ENCODE measurements around the gene SPIN1.
"Not testable (repeated sequence)": the region's sequence is repeated elsewhere in the genome, so short reads cannot be mapped to it uniquely, and the experiment has no call there.

The SPIN1 gene

DNA sequence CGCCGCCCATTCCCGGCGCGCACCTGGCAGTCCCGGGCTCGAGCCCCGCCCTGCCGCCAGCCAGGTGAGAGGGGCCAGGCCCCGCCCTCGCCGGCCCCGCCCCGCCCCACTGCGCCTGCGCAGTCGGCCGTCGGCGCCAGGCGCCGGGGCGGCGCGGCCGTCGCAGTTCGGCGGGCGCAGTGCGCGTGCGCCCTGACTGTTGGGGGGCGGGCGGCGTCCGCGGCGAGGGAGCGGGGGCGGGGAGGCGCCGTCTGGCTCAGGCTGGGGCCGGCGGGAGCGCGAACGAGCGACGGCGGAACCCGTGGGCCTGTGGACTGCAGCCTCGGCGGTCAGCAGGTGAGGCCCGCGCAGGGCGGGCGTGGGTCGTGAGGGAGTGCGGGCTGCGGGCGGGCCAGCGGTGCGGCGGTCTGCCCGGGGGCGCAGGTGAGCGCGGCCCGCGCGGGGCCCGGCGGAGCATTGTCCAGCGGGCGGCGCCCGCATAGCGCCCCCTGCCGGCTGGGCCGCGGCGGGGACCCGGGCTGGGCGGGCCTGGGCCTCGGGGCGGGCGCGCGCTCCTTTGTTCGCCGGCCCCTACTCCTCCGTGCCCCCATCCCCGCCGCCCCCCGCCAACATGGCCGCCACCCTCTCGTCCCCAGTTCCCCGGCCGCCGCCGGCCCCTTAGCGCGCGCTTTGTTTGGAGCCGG, at the start of gene SPIN1:
SPIN1 (plus strand) TSS at position 242 of the 683 bp plus-strand sequence. CDS start 38,096 bp downstream, outside the sequence.
- peak; percentile 61 to 85 (median 73) for DNase-seq (ENCODE audit: low read depth in 3 of 3)

DNA sequence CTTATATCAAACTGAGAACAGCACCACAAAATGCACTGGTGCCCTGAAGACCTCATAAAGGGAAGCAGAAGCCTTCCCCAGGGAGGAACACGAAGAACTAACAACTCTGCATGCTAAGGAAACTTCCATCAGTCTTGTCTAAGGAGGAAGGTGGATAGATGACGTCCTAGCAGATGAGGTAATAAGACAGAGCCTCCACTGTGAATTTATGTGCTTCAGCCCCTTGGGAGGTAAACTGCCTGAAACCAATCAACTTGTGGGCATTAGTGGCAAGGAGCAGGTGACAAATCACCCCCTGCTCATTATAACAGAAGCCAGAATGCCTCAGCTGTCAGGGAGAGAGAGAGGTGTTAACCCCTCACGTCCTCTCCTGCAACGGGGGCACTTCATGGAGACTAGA, 48.9 kb upstream of the SPIN1 start:
- DNase-seq (ENCODE audit: low read depth in 3 of 3) = no peak

DNA sequence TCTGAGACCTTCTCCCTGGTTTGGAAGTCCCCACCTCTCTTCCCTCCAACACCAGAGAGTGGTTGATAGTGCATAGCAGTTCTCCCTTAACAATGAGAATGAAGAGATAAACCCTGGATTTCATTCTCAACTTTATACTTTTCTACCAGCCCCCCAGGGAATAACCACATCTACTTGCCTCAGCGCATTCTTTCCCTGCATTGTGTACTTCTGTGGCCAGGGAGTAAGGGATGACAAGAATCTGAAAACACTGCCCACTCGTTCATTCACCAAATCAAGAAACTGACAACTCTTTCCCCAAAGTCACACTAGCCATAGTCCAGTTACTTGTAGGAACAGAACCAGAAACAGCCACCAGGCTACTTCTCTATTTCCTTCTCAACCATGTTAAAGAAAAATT, 46.0 kb upstream of the SPIN1 start:
- DNase-seq (ENCODE audit: low read depth in 3 of 3) = no peak

DNA sequence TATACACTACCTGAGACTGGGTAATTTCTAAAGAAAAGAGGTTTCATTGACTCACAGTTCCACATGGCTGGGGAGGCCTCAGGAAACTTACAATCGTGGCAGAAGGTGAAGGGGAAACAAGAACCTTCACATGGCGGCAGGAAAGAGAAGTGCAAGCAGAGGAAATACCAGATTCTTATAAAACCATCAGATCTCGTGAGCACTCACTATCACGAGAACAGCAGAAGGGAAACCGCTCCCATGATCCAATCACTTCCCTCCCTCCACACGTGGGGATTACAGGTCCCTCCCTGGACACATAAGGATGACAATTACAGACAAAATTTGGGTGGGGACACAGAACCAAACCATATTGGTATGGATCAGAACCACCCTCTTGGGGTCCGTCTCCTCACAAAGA, 44.2 kb upstream of the SPIN1 start:
- no peak for DNase-seq (ENCODE audit: low read depth in 3 of 3)

DNA sequence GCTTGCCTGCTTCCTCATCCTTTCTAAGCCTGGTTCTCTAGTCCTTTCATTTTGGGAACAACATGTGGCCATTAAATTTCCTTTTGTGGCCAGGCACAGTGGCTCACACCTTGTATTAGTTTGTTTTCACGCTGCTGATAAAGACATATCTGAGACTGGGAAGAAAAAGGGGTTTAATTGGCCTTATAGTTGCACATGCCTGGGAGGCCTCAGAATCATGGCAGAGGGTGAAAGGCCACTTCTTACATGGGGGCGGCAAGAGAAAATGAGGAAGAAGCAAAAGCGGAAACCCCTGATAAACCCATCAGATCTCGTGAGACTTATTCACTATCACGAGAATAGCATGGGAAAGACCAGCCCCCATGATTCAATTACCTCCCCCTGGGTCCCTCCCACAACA, 37.9 kb upstream of the SPIN1 start:
- not testable (repeated sequence) for DNase-seq (ENCODE audit: low read depth in 3 of 3)

DNA sequence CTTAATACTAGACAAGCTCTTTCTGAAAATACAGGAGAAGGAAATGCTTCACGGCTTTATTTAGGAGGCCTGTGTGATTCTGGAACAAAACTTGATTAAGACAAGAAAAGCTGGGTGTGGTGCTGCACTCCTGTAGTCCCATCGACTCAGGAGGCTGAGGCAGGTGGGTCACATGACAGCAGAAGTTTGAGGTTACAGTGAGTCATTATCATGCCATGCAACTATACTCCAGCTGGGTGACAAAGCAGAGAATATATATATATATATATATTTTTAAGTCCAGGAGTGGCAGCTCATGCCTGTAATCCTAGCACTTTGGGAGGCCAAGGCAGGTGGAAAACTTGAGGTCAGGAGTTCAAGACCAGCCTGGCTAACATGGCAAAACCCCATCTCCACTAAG, 33.1 kb upstream of the SPIN1 start:
- peak in 1 of 3 donors; percentile 5 for DNase-seq (ENCODE audit: low read depth in 3 of 3)

DNA sequence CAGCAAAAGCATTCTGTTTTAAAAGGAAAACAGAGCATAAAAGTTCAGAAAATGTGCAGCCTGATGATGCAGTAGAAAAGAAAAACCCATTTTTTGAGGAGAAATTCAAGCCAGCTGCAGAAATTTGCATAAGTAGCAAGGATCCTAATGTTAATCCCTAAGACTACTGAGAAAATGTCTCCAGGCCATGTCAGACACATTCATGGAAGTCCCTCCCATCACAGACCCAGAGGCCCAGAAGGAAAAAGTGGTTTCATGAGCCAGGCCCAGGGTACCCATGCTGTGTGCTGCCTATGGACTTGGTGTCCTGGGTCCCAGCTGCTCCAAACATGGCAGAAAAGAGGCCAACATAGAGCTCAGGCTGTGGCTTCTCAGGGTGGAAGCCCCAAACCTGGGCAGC, 31.0 kb upstream of the SPIN1 start:
- DNase-seq (ENCODE audit: low read depth in 3 of 3) = not testable (repeated sequence)

DNA sequence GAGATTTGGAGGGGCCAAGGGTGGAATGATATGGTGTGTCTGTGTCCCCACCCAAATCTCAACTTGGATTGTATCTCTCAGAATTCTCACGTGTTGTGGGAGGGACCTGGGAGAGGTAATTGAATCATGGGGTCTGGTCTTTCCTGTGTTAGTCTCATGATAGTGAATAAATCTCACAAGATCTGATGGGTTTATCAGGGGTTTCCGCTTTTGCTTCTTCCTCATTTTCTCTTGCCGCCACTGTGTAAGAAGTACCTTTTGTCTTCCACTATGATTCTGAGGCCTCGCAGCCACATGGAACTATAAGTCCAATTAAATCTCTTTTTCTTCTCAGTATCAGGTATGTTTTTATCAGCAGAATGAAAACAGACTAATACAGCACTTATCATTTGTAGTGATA, 29.5 kb upstream of the SPIN1 start:
- DNase-seq (ENCODE audit: low read depth in 3 of 3) = no peak

DNA sequence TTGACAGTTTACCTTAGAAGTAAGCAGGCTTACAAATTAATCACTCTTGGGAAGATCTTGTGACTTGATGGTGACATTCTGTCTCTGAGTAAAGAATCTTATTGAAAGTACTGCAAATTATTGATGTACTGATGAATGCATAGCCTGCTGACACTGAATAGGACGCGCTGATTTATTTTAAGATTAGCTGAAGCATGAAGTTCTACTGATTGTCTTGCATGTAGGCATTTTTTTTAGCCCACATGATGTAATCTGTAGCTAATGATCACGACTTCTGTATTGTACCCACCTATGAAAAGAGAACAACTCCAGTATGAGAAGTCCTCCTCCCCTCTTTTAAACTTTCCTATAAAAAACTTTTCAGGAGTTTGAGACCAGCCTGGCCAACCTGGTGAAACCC, 28.3 kb upstream of the SPIN1 start:
- DNase-seq (ENCODE audit: low read depth in 3 of 3) = no peak

DNA sequence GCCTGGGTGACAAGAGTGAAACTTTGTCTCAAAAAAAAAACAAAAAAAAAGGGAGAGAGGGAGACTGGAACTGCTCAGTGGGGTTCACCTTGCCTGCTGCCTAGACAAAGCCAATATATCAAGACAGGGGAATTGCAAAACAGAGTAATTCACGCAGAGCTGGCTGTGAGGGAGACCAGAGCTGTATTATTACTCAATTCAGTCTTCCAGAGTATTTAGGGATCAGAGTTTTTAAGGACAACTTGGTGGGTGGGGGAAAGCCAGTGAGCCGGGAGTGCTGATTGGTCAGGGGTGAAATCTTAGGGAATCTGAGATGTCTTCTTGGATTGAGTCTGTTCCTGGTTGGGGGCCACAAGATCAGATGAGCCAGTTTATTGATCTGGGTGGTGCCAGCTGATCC, 25.6 kb upstream of the SPIN1 start:
- DNase-seq (ENCODE audit: low read depth in 3 of 3) = no peak

DNA sequence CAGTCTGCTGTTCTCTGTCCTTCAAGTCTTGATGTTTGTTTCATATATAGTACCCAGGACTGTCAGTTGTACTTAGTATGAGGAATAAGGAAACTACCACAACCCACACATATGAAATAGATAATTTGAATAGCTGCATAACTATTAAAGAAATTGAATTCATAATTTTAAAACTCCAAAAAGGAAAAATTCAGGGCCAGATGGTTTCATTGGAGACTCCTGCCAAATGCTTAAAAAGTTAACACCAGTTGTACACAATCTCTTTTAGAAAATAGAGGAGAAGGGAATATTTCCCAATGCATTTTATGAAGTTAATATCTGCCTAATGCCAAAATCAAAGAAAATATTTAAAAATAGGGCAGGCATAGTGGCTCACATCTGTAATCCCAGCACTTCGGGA, 24.6 kb upstream of the SPIN1 start:
- no peak for DNase-seq (ENCODE audit: low read depth in 3 of 3)

DNA sequence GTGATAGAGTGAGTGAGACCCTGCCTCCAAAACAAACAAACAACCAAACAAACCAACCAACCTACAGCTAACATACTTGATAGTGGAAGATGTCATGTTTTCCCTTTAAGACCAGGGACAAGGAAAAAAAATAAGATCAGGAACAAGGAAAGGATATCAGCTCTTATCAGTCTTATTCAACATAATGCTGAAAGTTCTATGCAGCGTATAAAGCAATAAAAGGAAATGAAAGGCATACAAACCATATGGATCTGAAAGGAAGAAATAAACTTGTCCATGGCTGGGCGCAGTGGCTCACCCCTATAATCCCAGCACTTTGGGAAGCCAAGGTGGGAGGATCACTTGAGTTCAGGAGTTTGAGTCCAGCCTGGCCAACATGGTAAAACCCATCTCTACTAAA, 23.5 kb upstream of the SPIN1 start:
- no peak for DNase-seq (ENCODE audit: low read depth in 3 of 3)

DNA sequence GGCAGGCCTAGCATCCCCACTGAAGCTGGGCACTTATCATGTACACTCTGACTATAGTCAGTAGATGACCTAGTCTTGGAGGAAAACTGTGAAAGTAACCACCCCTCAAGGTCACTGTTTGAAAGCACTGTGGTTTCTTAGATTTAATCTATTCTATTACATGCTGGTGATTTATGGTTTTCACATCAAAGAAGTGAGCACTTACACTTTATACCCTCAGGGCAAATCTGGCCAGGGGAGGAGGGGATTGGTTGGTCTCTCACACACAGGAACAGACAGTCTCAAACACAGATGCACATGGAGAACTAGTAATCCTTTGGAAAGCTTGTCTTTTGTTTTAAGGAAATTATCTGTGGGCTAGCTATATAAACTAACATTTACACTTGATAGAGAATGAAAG, 17.9 kb upstream of the SPIN1 start:
- DNase-seq (ENCODE audit: low read depth in 3 of 3) = no peak

DNA sequence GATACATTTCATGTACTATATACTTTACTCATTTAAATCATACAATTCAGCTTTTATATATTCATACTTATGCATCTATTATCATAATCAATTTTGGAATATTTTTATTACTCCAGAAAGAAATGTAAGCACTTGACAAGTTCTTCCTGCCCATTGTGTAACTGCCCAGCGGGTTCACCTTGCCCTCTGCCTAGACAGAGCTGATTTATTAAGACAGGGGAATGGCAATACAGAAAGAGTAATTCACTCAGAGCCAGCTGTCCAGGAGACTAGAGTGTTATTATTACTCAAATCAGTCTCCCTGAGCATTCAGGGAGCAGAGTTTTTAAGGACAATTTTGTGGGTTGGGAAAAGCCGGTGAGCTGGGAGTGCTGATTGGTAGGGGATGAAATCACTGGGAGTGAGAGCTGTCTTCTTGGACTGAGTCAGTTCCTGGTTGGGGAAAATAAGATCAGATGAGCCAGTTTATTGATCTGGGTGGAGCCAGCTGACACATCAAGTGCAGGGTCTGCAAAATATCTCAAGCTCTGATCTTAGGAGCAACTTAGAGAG, 16.1 kb upstream of the SPIN1 start:
- DNase-seq (ENCODE audit: low read depth in 3 of 3) = no peak

DNA sequence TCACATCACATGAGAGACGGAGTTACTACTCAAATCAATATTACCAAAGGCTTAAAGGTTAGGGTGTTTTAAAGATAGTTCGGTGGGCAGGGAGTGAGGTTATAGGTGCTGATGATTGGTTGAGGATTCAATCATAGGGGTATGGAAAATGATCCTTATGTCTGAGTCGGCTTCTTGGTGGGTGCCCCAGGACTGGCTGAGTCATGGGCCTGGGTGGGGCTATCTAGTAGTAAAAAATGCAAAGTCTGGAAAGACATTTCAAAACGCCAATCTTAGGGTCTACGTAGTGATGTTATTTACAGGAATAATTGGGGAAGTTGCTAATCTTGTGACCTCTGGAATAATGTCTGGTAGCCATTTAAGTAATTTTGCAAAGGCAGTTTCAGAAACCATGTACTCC, 15.2 kb upstream of the SPIN1 start:
- DNase-seq (ENCODE audit: low read depth in 3 of 3) = no peak

DNA sequence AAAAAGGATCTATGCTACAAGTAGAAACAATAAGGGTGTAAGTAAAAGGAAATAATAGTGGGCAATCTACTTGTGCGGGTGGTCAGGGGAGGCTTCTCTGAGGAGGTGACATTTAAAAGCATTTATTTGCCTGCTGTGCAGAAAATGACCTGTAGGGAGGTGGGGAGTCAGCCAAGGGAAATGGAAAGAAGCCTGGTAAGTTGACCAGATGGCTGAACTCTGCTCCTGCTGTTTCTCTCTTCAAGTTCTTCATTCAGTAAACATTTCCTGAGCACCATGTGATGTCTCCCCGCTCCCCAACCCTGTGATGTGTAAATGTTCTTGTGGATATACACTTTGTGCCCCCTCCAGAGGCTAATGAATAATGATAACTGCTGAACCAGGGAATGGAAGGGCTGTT, 9.9 kb upstream of the SPIN1 start:
- no peak for DNase-seq (ENCODE audit: low read depth in 3 of 3)

DNA sequence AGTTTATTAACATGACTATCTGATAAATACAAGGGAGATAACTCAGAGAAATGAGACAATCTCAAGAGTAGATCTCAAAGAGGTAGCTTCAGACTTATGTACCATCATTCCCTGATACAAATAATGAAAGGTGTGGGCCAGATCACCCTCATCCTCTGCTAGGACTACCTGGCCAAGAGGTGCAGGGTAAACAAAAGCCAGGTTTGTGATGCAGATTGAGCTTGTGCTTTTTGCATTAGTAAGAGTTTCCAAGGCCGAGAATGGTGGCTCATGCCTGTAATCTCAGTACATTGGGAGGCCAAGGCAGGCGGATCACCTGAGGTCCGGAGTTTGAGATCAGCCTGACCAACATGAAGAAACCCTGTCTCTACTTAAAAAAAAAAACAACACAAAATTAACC, 8.9 kb upstream of the SPIN1 start:
- DNase-seq (ENCODE audit: low read depth in 3 of 3) = no peak

DNA sequence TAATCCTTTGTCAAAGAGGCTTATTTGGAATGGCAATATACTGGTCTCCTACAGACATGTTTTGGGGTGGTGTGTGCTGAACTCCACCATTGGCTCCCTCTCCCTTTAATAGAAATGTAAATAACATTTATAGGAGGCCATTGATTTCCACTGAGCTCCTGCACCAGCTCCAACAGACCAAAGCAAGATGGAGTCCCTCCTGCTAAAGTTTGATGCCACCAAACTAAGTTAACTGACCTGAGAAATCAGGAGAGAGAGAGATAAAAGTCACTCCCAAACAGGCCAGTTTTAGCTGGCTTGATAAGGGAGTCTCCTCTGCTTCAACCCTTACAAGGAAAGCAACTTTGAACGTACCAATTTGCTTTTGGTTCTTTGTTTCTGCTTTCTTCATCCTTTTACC, 8.1 kb upstream of the SPIN1 start:
- DNase-seq (ENCODE audit: low read depth in 3 of 3) = no peak

DNA sequence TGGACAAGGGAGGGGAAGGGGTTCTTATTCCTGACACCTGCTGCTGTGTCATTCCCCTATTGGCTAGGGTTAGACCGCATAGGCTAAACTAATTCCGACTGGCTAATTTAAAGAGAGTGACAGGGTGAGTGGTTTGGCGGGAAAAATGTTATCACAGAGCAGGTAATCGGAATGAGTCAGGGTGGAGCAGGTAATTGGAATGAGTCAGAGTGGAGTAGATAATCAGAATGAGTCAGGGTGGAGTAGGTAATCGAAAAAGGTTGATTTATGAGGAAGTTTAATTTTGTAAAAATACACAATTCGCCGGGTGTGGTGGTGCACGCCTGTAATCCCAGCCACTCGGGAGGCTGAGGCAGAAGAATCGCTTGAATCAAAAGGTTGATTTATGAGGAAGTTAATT, 6.9 kb upstream of the SPIN1 start:
- DNase-seq (ENCODE audit: low read depth in 3 of 3) = not testable (repeated sequence)

DNA sequence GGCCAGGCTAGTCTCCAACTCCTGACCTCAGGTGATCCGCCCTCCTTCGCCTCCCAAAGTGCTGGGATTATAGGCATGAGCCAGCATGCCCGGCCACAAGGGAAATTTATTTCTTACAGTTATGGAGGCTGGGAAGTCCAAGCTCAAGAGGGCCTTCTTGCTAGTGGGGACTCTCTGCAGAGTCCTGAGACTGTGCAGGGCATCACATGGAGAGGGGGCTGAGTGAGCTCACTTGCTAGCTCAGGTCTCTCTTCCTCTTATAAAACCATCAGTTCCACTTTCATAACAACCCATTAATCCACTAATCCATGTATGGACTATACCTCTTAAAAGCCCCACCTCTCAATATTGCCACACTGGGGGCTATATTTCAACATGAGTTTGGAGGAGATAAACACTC, 5.1 kb upstream of the SPIN1 start:
- no peak for DNase-seq (ENCODE audit: low read depth in 3 of 3)

DNA sequence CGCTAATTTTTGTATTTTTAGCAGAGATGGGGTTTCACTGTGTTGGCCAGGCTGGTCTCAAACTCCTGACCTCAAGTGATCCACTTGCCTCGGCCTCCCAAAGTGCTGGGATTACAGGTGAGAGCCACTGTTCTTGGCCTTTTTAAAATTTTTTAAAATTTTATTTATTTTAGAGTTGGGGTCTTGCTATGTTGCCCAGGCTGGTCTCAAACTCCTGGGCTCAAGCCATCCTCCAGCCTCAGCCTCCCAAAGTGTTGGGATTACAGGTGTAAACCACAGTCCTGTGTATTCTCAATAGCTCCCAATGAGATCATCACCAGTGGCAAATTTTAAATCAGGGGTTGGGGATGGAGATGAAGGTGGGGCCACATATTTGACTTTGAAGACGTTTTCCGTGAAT, 2.1 kb upstream of the SPIN1 start:
- DNase-seq (ENCODE audit: low read depth in 3 of 3) = not testable (repeated sequence)

DNA sequence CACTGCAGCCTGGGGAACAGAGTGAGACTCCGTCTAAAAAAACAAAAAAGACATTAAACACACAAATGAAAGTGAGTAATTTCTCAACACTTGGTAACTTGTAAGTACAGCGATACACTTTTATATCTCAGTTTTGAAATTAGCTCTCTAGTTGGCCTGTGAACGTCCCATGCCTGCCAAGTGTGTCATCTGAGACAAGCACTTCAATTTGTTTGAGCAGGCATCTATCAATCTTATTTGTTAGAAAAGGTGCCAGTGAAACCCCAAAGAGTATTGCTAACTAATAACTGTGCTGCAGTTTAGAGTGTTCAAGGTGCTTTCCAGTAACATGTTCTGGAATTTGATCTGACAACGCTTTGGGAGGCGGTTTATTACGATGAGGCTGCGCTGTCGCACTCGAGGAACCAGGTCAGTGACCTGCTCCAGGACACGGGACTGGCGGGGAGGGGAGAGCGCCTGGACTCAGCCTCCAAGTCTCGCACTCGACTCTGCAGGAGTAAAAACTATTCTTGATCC, 1.1 kb upstream of the SPIN1 start:
- no peak for DNase-seq (ENCODE audit: low read depth in 3 of 3)

DNA sequence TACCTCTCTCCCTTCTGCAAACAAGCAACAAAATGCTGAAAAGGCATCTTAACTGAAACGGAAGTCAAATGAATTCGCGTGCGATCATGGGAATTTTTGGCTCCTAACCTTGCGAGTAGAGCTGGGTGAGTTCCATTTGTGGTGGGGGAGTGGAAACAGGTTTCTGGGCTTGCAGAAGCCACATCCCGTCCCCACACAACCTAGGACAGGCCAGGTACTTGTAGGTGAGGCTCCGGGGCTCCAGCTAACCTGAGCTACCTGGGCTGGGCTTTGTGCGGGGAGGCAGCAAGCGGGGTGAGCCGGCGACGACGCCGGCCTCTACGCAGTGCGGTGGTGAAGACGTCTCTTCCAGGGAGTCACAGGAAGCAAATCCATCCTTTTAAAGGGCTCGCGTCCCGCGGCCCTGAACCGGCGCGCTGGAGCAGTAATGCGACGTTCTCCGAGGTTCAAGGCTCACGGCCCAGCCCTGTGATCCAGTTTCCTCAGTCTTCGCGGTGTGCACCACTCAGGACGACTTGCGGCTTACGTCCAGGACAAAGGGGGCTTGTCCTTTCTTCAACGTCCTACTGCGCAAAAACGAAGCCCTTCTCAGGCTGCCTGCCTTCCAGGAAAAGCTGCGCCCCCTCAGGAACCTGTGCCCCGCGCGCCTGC, 567 bp upstream of the SPIN1 start:
- peak in 1 of 3 donors; percentile 8 for DNase-seq (ENCODE audit: low read depth in 3 of 3)
